GM11168 (cell line): ENCODE data around the gene FGG.

Source experiments
- in situ Hi-C: fragments of 300-500 bp; cut with MboI; formaldehyde crosslinking; loops from one replicate; pipeline ENCODE4 v1.12.0; 2022; ENCODE audit warnings: low sequenced_read_pairs; ENCODE audit not compliant: unreplicated experiment

FGG gene

DNA sequence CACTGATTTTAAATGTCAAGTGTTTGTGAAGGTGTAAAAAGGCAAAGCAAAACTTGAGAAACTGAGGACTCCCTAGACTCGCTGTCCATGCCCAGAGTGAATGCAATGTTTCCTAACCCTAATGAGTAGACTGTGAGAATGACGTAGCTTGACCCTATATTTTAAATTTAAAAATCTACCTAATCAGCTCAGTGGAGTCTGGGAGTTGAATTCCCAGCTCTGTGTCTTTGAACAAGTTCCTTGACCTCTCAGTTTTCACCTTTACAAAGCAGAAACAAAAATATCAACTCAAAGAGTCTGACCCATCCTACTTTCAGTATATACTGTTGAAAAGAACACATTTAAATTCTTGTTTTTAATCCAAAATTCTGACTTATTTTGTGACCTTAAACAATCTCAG, 24.3 kb downstream of the FGG start:
- in situ Hi-C loops: no loop called here

DNA sequence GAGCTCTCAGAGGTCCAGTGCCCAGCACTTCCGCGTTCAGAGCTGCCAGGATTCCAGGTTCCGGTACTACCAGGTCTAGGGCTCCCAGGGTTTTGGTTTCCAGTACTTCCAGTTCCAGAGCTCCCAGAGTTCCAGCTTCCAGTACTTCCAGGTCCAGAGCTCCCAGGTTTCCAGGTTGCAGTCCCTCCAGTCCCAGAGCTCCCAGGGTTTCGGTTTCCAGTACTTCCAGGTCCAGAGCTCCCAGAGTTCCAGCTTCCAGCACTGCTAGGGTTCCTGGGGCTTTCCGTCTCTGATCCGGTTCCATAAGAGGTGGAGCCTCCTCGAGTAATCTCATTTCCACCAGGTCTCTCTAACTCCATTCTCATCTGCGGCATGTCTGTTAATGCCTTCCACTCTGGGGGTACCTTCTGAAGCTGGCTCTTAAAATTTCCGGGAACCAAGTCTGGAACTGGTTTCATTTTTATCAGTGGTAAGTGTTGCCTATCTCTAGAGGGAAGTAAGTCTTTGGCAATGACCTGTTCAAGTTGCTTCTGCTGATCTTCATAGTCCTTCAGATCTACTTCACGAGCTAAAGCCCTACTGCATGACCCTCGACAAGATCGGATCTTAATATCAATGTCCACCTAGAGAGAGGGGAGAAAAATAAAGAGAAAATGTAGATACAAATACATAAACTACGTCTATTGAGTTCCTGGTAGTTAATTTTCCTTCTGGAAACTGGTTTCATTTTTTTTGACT, 26.0 kb downstream of the FGG start:
- in situ Hi-C loops: no loop called here

DNA sequence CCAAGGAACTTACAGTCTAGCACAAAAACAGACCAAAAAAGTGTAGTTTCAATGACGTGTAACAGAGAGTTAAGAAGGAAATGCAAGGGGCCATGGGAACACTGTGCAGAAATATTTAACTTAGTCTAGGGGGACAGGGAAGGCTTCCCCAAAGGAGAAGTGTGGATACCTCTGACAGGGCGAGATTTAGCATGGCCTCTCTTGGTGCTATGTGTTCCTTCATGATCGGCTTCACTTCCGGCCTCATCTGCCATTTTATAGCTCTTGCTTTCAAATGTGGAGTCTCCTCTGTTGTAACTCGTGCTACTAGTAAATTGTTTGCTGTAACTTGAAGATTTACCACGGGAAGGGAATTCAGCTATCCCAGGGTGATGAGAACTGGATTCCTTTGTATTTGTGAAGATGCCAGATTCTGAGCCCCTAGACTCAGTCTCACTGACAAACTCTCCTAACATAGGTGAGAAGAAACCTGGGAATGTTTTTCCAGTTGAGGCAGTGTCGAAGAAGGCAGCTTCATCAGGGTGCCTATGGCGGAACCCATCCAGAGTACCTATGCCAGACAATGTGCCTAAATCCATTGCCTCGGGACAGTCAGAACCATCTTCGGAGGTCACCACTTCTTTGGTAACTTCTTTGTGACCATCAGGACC, 27.0 kb downstream of the FGG start:
- in situ Hi-C loops: no loop called here

DNA sequence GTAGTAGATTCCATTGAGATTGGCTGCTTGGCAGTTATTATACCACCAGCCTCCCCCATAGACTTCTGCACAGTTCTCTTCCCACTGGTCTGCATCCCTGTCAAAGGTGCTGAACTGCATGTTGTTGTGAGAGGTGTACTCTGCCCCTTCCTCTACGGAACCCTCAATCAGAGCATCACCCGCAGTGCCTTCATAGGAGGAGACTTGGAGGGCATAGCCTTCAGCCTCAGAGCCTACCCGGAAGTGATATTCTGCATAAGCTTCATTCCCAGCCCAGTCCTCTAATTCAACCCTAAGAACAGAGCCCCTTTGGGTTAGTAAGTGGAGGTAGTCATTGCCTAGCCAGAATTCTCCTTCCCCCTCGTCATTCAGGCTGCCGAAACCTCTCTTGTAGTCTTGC, 28.2 kb downstream of the FGG start:
- in situ Hi-C loops: no loop called here

DNA sequence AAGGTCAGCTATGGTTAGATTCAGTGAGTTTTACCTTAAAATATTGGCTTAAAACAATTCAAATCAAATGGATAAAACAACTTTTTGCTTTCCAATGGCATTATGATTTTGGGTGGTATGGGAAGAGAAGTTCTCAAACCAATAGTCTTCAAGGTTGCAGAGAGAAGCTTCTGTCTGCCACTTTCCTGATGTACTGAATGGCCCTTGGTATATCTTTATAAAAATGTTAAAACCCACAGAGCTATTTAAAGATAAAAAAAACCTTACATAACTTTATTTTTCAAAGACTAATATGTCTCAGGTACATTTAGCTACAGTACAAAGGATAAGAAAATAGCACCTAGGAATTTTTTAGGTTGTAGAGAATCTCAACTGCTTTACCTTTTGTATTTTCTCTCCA, 28.8 kb downstream of the FGG start:
- in situ Hi-C loops: no loop called here

DNA sequence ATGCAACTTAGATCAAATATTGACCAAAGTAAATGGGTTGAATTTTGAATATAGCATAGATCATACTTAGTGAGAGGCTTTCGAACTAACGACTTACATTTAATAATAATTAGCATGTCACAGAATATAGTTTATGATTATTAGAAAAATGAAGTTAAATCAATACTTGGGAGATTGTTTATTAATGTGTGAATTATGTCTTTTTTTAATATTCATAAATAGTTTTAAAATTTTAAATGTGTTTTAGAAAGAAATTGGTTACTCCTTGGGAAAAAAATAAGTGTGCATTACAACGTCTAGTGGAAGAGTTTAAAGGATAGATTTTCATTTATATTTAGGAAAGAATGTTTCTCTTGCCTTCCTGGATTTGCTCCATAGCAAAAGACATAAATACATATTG, 29.2 kb downstream of the FGG start:
- in situ Hi-C loops: no loop called here

DNA sequence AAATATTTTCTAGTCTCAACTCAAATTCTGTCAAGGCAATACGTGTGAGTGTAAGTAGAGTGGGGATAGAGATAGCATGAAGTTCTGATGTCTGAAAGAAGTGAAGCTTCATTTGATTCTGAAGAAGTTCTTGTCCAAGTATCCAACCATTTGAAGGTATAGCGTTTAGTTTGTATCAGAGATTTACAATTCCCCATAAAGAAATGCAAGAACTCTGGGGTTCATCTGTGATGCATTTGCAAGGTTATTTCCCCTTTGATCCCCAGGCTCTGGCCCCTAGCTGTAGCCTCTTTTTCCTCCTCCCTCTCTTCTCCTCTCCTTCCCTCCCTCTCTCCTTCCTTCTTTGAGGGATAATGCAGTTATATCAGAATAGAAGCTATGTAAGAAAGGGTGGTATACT, 29.7 kb downstream of the FGG start:
- in situ Hi-C loops: no loop called here

DNA sequence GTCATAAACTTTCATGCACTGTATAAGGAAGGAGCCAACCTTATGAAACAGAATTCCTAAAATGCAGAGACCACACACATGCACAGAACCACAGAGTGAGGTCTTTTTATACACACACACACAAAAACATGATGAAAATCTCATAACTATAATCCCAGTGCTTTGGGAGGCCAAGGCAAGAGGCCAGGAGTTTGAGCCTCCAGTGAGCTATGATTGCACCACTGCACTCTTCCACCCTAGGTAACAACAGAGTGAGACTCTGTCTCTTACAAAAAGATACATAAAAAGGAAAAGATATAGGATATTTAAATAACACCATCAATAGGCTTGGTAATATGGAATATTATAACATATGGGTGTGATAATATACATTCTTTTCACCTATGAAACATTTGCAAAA, 32.5 kb downstream of the FGG start:
- in situ Hi-C loops: no loop called here

DNA sequence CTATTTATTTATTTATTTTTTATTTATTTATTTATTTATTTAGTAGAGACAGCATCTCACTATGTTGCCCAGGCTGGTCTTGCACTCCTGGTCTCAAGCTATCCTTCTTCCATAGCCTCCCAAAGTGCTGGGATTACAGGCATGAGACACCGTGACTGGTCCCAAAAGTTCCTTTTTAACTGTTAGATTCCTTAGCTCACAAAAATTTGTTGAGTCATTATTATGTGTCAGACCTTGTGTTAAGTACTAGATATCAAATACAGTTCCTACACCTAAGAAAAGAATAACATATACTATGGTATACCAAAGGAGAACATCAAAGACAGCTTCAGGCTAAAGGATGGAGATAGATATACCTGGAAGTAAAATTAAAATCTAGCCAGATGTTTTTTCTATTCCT, 33.5 kb downstream of the FGG start:
- in situ Hi-C loops: no loop called here

DNA sequence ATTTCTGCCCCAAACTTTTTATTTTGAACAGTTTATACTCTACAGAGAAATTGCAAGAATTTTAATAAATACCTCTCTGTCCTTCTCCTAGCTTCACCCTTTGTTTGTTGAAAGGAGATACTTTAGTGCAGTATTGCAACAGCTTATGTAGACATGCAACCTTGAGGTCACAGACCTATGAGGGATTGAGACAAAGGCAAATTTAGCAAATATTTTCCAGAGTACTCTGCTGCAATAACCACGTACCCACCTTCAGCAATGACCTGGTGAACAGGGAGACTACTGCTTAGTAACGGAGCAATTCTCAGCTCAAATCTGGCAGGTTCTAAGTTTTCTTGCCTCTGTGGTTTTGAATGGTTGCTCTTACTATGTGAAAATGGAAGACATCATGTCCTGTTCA, 35.1 kb downstream of the FGG start:
- in situ Hi-C loops: no loop called here

DNA sequence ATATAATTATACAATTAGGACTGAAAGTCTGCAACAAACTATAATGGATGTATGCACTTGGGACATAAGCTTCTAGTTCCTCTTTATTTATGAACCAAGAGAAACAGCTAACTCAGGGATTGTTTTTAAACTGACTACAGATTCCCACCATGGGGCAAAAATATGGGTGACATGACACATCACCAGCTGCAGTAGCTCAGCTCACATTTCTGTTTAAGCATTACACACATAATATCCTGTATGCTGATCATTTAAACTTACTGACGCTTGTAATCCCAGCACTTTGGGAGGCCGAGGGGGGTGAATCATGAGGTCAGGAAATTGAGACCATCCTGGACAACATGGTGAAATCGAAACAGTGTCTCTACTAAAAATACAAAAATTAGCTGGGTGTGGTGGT, 38.1 kb downstream of the FGG start:
- in situ Hi-C loops: no loop called here

DNA sequence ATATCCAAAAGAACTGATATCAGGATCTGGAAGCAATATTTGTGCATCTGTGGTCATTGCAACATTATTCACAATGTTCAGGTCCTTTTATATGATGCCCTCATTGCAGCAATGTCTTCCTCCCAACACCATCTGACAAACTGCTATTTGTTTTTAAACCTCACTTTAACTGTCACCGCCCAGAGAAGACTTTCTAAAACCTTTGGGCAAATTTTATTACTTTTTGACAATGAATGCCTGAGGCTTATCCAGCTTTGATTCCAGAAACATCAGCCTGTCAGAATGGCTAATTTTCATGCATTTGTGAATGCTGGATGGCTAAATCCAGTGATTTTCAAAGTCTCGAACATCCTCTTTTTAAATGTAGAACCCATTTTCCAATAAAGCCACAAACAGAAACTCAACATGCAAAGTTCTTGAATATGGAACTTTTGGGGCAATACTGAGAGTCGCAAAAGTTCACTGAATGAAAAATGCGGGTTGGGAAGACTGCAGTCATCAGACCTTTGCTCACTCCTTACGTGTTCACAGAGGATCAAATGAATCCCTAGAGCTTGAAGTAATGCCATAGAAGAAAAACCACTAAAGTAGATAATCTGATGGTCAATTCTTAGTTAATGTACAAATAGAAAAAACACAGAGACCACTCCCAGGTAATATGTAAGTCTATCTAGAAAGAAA, 39.1 kb downstream of the FGG start:
- in situ Hi-C loops: no loop called here

DNA sequence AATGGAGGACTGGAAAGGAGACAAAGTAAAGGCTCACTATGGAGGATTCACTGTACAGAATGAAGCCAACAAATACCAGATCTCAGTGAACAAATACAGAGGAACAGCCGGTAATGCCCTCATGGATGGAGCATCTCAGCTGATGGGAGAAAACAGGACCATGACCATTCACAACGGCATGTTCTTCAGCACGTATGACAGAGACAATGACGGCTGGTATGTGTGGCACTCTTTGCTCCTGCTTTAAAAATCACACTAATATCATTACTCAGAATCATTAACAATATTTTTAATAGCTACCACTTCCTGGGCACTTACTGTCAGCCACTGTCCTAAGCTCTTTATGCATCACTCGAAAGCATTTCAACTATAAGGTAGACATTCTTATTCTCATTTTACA, 42.9 kb downstream of the FGG start:
- in situ Hi-C loops: no loop called here

DNA sequence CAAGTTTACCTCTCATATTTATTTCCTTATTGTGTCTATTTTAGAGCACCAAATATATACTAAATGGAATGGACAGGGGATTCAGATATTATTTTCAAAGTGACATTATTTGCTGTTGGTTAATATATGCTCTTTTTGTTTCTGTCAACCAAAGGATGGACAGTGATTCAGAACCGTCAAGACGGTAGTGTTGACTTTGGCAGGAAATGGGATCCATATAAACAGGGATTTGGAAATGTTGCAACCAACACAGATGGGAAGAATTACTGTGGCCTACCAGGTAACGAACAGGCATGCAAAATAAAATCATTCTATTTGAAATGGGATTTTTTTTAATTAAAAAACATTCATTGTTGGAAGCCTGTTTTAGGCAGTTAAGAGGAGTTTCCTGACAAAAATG, 43.4 kb downstream of the FGG start:
- in situ Hi-C loops: no loop called here

DNA sequence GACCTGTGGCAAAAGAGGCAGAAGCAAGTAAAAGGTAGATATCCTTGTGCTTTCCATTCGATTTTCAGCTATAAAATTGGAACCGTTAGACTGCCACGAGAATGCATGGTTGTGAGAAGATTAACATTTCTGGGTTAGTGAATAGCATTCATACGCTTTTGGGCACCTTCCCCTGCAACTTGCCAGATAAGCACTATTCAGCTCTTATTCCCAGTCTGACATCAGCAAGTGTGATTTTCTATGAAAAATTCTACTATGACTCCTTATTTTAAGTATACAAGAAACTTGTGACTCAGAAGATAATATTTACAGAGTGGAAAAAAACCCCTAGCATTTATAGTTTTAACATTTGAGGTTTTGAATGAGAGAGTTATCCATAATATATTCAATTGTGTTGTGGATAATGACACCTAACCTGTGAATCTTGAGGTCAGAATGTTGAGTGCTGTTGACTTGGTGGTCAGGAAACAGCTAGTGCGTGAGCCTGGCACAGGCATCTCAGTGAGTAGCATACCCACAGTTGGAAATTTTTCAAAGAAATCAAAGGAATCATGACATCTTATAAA, 45.7 kb downstream of the FGG start:
- in situ Hi-C loops: no loop called here

DNA sequence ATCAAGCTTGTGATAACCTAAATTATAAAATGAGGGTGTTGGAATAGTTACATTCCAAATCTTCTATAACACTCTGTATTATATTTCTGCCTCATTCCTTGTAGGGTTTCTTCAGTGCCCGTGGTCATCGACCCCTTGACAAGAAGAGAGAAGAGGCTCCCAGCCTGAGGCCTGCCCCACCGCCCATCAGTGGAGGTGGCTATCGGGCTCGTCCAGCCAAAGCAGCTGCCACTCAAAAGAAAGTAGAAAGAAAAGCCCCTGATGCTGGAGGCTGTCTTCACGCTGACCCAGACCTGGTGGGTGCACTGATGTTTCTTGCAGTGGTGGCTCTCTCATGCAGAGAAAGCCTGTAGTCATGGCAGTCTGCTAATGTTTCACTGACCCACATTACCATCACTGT, 46.8 kb downstream of the FGG start:
- in situ Hi-C loops: no loop called here

DNA sequence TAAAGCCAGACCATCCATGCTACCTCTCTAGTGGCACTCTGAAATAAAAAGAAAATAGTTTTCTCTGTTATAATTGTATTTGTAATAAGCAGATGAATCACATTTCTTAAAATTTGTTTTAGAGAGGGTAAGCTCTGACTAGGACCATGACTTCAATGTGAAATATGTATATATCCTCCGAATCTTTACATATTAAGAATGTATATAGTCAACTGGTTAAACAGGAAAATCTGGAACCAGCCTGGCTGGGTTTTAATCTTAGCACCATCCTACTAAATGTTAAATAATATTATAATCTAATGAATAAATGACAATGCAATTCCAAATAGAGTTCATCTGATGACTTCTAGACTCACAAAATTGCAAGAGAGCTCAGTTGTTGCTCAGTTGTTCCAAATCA, 48.1 kb downstream of the FGG start:
- in situ Hi-C loops: no loop called here

DNA sequence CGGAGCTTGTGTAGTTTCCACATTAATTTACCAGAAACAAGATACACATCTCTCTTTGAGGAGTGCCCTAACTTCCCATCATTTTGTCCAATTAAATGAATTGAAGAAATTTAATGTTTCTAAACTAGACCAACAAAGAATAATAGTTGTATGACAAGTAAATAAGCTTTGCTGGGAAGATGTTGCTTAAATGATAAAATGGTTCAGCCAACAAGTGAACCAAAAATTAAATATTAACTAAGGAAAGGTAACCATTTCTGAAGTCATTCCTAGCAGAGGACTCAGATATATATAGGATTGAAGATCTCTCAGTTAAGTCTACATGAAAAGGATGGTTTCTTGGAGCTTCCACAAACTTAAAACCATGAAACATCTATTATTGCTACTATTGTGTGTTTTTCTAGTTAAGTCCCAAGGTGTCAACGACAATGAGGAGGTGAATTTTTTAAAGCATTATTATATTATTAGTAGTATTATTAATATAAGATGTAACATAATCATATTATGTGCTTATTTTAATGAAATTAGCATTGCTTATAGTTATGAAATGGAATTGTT, 49.7 kb downstream of the FGG start, which contains the start of gene FGB:
TSS of gene FGB (plus strand) at position 315 of the 558 bp plus-strand sequence. CDS start at position 323, 8 bp downstream.
- in situ Hi-C loops: no loop called here

DNA sequence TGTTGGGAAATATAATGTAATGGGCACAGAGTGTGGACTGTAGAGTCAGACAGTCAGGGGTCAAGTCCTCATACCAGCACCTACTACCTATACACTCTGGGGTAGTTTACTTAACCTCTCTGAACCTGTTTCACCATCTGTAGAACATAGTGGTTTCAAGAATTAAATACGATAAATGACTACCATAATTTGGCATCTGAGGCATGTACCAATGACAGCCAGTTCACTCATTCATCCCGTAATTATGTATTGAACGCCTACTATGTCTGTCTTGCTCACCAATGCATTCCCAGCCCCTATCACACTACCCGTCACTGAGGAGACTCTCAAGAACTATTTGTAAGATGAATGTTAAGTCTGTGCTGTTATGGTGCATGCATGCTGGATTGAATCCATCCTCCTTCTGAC, 51.6 kb downstream of the FGG start:
- in situ Hi-C loops: no loop called here

DNA sequence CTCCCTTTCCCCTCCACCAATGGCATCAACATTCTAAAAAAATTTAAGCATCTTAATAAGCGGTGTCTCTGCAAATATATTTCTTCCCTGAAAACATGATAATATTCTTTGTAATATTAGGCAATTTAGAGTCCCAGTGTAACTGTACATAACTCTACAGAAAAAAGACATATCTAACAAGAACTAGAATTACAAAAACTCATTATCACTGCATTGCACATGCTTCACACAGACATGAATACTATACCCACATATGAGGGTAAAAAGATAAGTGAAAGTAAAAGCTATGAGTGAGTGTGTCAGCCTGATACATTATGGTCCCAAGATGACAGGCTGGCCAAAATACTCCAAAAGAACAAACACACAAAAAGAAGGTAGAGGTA, 52.0 kb downstream of the FGG start:
- in situ Hi-C loops: no loop called here
